AG04450 (cell line): ENCODE data around the gene C7orf57. TPM values are rescaled to one million over a fixed set of nuclear protein-coding genes. Genes with fewer than 3 reads are reported as not detected.

Experiments used
- CTCF ChIA-PET: fragments of 300-600, 350-600 bp; formaldehyde crosslinking; extraction: SDS; loops from one replicate; lab custom pipeline; 2022; ENCODE audit warnings: antibody characterized with exemption, inconsistent platforms; lab: Charles Lee
- POLR2A ChIA-PET: fragments of 350-600 bp; formaldehyde crosslinking; extraction: SDS; loops from one replicate; lab custom pipeline; 2021; ENCODE audit warnings: antibody characterized with exemption, inconsistent platforms; lab: Yijun Ruan, JAX
- DNase-seq: peaks from one replicate; pipeline ENCODE4 v3.0.0-alpha.2; 2011; ENCODE audit warnings: low read depth, low spot score
- H3K27ac ChIP-seq: one replicate; pipeline ENCODE4 v1.5.1; 2012; ENCODE audit warnings: low read depth, low read length, control low read depth
- H3K27me3 ChIP-seq: one replicate; pipeline ENCODE4 v1.6.0; 2012; ENCODE audit warnings: low read length; ENCODE audit not compliant: control insufficient read depth, insufficient read depth
- H3K4me3 ChIP-seq: 2 replicates; pipeline ENCODE4 v1.5.1; 2011; ENCODE audit warnings: mild to moderate bottlenecking, low read depth, low read length, control low read depth
- H3K9me3 ChIP-seq: 2 replicates; pipeline ENCODE4 v1.5.1; 2012; ENCODE audit warnings: low read length; ENCODE audit not compliant: control insufficient read depth, insufficient read depth
- CTCF ChIP-seq: IDR thresholded peaks from 2 replicates; pipeline ENCODE4 v1.5.1; 2011; ENCODE audit warnings: low read depth, low read length, control low read depth, inconsistent platforms
- polyA plus RNA-seq: library from polyadenylated mRNA; depleted of rRNA; stranded (reverse); fragments of >200 nt; gene quantifications from 2 replicates; pipeline ENCODE4 v1.2.3, GENCODE V29; 2011

C7orf57 gene
- polyA plus RNA-seq, 1 experiment: not detected

DNA sequence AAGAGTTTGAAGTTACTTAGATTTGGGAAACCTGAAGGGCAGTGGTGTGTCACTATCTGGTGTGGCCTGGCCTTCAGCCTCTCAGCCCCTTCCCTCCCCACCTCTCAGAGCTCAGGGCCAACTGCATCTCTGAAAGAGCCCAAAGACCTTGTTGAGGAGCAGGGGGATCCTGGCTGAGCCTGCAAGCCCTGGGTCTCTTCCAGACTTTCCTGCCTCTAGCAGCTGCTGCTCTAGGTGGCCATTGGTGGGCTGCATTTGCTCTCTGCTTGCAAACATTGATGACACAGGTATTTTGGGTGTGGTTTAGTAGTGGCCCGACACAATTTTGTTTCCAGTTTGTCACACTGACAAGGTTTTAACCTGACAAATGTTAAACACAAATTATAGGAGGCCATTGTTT, 50.6 kb downstream of the C7orf57 start:
- Histone ChIP-seq H3K4me3 (no peak overlapping the region), H3K9me3 (no peaks in the 10 kb centered on the region), H3K27me3 (no peaks in the 10 kb centered on the region), H3K27ac (no peak overlapping the region)
- no peak for DNase-seq
- TF ChIP-seq CTCF: no peak
- CTCF ChIA-PET: interaction anchor here (3.4 kb wide), 1 partner anchor 24 kb away, joined by 24 read pairs; no protein-coding TSS in a partner anchor
- POLR2A ChIA-PET: interaction anchor here (1.0 kb wide), 1 partner anchor 9 kb away, joined by 3 read pairs; no protein-coding TSS in a partner anchor

DNA sequence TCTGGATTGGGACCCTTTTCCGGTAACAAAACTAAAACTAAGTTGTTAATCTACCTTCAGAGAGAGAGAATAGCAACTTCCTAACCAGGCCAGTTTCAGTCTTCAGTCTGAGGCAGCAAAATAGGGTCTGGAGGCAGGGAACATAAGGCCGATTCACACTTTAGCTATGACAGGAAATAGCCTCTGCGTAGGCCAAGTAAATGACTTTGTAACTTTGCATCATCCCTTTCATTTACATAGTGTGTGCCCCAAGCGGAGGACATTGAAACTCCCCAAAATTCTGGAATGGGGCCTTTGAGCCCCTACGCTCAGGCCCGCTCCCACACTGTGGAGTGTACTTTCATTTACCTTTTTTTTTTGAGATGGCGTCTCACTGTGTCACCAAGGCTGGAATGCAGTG, 52.0 kb downstream of the C7orf57 start:
- H3K4me3 ChIP-seq: no peak overlapping the region
- TF ChIP-seq CTCF: no peak
- H3K27me3 ChIP-seq: no peaks in the 10 kb centered on the region
- no peak for DNase-seq
- CTCF ChIA-PET: interaction anchor here (3.4 kb wide), 1 partner anchor 22 kb away, joined by 24 read pairs; no protein-coding TSS in a partner anchor
- no peaks in the 10 kb centered on the region for H3K9me3 ChIP-seq
- peak overlapping the region; percentile 70 for H3K27ac ChIP-seq
- POLR2A ChIA-PET: no interaction called here

- DNase-seq: peak; percentile 68
- POLR2A ChIA-PET: no interaction called here
- Histone ChIP-seq H3K27me3 (no peaks in the 10 kb centered on the region), H3K27ac (peak overlapping the region; percentile 95), H3K4me3 (peak overlapping the region; percentile 75), H3K9me3 (no peaks in the 10 kb centered on the region)
- TF ChIP-seq CTCF: no peak
- CTCF ChIA-PET: interaction anchor here (0.6 kb wide), 1 partner anchor 97 kb away, joined by 3 read pairs; no protein-coding TSS in a partner anchor
Observed at GRCh38 chr7:48088559-48089045, 53.3 kb downstream of the C7orf57 start.

DNA sequence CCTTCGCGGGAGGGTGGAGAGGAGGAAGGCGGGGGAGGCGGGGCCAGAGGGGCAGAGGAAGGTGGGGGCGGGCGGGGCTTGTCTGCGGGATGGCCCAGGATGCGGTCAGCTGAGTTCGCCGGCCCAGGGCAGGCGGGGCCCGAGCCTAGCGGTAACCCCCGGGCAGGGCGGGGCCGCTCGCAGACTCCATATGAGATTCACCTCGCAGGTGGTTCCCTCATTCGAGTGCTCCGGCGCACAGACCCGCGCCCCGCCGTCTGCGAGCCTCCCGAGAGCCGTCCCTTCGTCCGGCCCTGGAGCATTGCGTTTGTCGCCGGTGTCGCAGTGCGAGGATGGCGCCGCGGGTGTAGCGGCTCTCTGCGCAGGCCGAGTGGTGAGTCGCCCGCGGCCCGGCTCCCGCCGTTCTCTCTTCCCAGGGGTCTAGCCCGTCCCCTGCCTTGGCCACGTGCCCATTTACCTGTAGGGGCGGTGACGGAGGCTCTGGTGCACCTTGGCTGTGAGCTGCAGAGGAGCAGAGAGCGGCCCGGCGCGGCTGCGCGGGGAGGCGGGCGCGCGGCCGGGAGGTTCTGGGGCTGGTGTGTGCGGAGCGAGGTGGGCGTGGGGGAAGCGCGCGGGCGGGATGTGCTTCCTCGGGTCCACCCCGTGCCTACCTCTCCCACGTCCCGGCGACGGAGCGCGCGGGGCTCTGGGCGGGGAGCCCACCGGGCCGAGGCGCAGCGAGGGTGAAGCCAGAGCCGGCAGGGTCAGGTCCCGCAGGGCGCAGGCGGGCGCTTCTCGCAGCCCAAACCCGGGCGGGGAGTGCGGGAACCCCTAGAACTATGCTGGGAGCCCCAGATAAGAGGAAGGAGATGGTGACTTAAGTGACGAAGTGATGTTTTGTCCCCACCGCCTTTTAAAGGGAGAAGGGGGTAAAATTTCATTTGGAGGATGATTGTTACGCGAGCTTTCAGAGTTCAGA, 54.0 kb downstream of the C7orf57 start, which contains the start of gene UPP1:
UPP1 (plus strand) TSS at position 220 of the 958 bp plus-strand sequence. CDS start 5,519 bp downstream, outside the sequence.
- Histone ChIP-seq H3K9me3 (no peaks in the 10 kb centered on the region), H3K27me3 (no peaks in the 10 kb centered on the region), H3K27ac (peak within 1 kb of the TSS; percentile 95), H3K4me3 (peak within 1 kb of the TSS; percentile 75)
- no peak for DNase-seq
- no peak for TF ChIP-seq CTCF
- CTCF ChIA-PET: interaction anchor here (0.8 kb wide), 1 partner anchor 21 kb away, joined by 3 read pairs; no protein-coding TSS in a partner anchor
- POLR2A ChIA-PET: interaction anchor here (0.7 kb wide), 1 partner anchor 14 kb away, joined by 3 read pairs; no protein-coding TSS in a partner anchor
